ENCODE results near the gene TENM4. TPM values are rescaled to one million over a fixed set of nuclear protein-coding genes. Genes with fewer than 3 reads are reported as not detected.

The TENM4 gene
- total RNA-seq, 2 experiments from 2014 or later: not detected

DNA sequence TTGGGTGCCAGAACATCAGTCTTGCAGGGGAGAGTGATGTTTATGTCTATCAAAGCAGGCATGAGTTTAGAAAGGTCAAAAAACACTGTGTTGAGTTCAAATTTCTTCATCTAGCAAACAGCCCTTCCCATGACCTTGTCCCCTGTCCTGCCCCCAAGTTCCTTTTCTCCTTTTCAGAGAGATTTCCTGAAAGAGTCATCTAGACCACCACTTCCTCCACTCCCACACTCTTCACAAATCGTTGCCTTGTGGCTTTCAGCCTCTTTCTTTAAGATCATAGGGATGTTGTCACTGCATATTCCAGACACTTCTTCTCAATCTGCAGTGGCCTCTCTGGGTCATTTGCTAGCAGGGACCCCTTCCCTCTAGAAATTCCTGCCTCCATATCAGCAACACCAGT lies 290.5 kb downstream of the TENM4 start:
- no peaks in the 10 kb centered on the region for H4K20me1 ChIP-seq (ENCODE audit: insufficient read depth, low read length)
- no TSS peak for BruUV-seq (replicated peaks)
- no peaks in the 10 kb centered on the region for H3K4me1 ChIP-seq (ENCODE audit: insufficient read depth, low read length, poor library complexity, severe bottlenecking)
- H3K36me3 ChIP-seq (ENCODE audit: insufficient read depth, low read length): no peaks in the 10 kb centered on the region
- DNase-seq (ENCODE audit: low spot score): no peak
- intact Hi-C loops (cut with micrococcal nuclease; ENCODE audit: unreplicated experiment): no loop called here
- ChIA-PET CTCF (ENCODE audit: unreplicated experiment) (no interaction called here), POLR2A (no interaction called here)
- H2AFZ ChIP-seq (ENCODE audit: low read length): no peak overlapping the region
- no peak overlapping the region for H3K27ac ChIP-seq (ENCODE audit: low read depth, low read length, poor library complexity, severe bottlenecking)
- no peaks in the 10 kb centered on the region for H3K79me2 ChIP-seq (ENCODE audit: insufficient read depth, low read depth, low read length)
- no peak for TF ChIP-seq EZH2phosphoT487 (IDR thresholded peaks at IDR 0.05; ENCODE audit: borderline replicate concordance, low read depth, low read length)
- TF ChIP-seq, protein P1, sequence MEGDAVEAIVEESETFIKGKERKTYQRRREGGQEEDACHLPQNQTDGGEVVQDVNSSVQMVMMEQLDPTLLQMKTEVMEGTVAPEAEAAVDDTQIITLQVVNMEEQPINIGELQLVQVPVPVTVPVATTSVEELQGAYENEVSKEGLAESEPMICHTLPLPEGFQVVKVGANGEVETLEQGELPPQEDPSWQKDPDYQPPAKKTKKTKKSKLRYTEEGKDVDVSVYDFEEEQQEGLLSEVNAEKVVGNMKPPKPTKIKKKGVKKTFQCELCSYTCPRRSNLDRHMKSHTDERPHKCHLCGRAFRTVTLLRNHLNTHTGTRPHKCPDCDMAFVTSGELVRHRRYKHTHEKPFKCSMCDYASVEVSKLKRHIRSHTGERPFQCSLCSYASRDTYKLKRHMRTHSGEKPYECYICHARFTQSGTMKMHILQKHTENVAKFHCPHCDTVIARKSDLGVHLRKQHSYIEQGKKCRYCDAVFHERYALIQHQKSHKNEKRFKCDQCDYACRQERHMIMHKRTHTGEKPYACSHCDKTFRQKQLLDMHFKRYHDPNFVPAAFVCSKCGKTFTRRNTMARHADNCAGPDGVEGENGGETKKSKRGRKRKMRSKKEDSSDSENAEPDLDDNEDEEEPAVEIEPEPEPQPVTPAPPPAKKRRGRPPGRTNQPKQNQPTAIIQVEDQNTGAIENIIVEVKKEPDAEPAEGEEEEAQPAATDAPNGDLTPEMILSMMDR (conservative IDR thresholded peaks at IDR 0.05; ENCODE audit: low read length): no peak
- H3K4me2 ChIP-seq (ENCODE audit: low read length): no peak overlapping the region
- H3K9me2 ChIP-seq (ENCODE audit: insufficient read depth, low read length): no peaks in the 10 kb centered on the region
- no peak overlapping the region for H3K4me3 ChIP-seq (ENCODE audit: low read depth, low read length, poor library complexity, severe bottlenecking)
- no peaks in the 10 kb centered on the region for H3K9me3 ChIP-seq (ENCODE audit: low read length)

DNA sequence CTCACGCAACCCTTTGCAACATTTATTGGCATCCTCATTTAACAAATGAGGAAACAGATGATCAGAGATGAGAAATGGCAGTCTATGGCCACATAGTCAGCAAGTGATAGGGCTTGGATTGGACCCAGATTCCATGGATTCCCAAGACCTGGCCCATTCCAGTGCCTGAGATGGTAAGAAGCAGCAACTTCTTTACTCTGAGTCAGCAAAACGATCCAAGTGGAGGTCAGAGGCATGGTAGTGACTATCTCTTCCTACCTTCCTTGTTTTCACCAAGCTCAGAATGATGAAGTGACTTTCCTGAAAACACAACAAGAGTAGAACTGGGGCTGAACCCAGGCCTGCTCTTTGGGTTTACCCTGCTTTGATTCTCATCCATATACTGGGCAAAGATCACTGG lies 293.1 kb downstream of the TENM4 start:
- no peak for TF ChIP-seq EZH2phosphoT487 (IDR thresholded peaks at IDR 0.05; ENCODE audit: borderline replicate concordance, low read depth, low read length)
- TF ChIP-seq, protein P1 (conservative IDR thresholded peaks at IDR 0.05; ENCODE audit: low read length): no peak
- Histone ChIP-seq H3K9me2 (ENCODE audit: insufficient read depth, low read length) (no peaks in the 10 kb centered on the region), H3K36me3 (ENCODE audit: insufficient read depth, low read length) (no peaks in the 10 kb centered on the region), H3K9me3 (ENCODE audit: low read length) (no peaks in the 10 kb centered on the region), H3K79me2 (ENCODE audit: insufficient read depth, low read depth, low read length) (no peaks in the 10 kb centered on the region), H3K4me1 (ENCODE audit: insufficient read depth, low read length, poor library complexity, severe bottlenecking) (no peaks in the 10 kb centered on the region), H3K4me3 (ENCODE audit: low read depth, low read length, poor library complexity, severe bottlenecking) (no peak overlapping the region), H2AFZ (ENCODE audit: low read length) (no peak overlapping the region), H3K4me2 (ENCODE audit: low read length) (no peak overlapping the region), H3K27ac (ENCODE audit: low read depth, low read length, poor library complexity, severe bottlenecking) (no peak overlapping the region), H4K20me1 (ENCODE audit: insufficient read depth, low read length) (no peaks in the 10 kb centered on the region)
- no peak for DNase-seq (ENCODE audit: low spot score)
- BruUV-seq (replicated peaks): no TSS peak
- intact Hi-C loops (cut with micrococcal nuclease; ENCODE audit: unreplicated experiment): no loop called here
- ChIA-PET CTCF (ENCODE audit: unreplicated experiment) (no interaction called here), POLR2A (no interaction called here)

GRCh38 chr11:79147011-79147410 lies 293.8 kb downstream of the TENM4 start:
- Histone ChIP-seq H3K4me1 (ENCODE audit: insufficient read depth, low read length, poor library complexity, severe bottlenecking) (no peaks in the 10 kb centered on the region), H4K20me1 (ENCODE audit: insufficient read depth, low read length) (no peaks in the 10 kb centered on the region), H2AFZ (ENCODE audit: low read length) (no peak overlapping the region), H3K4me3 (ENCODE audit: low read depth, low read length, poor library complexity, severe bottlenecking) (no peak overlapping the region), H3K36me3 (ENCODE audit: insufficient read depth, low read length) (no peaks in the 10 kb centered on the region), H3K9me3 (ENCODE audit: low read length) (no peaks in the 10 kb centered on the region), H3K9me2 (ENCODE audit: insufficient read depth, low read length) (no peaks in the 10 kb centered on the region), H3K79me2 (ENCODE audit: insufficient read depth, low read depth, low read length) (no peaks in the 10 kb centered on the region), H3K4me2 (ENCODE audit: low read length) (no peak overlapping the region), H3K27ac (ENCODE audit: low read depth, low read length, poor library complexity, severe bottlenecking) (no peak overlapping the region)
- no peak for DNase-seq (ENCODE audit: low spot score)
- no peak for TF ChIP-seq EZH2phosphoT487 (IDR thresholded peaks at IDR 0.05; ENCODE audit: borderline replicate concordance, low read depth, low read length)
- TF ChIP-seq, protein P1 (conservative IDR thresholded peaks at IDR 0.05; ENCODE audit: low read length): no peak
- ChIA-PET CTCF (ENCODE audit: unreplicated experiment) (no interaction called here), POLR2A (no interaction called here)
- BruUV-seq (replicated peaks): no TSS peak
- intact Hi-C loops (cut with micrococcal nuclease; ENCODE audit: unreplicated experiment): no loop called here
